Glomerular endothelial cell (primary cell): ENCODE data around the gene ABHD4. TPM values are rescaled to one million over a fixed set of nuclear protein-coding genes. Genes with fewer than 3 reads are reported as not detected.
"Not testable (repeated sequence)": the region's sequence is repeated elsewhere in the genome, so short reads cannot be mapped to it uniquely, and the experiment has no call there.

ENCODE experiments used
- DNase-seq: peaks from one replicate; pipeline ENCODE4 v3.0.0-alpha.2; 2011; ENCODE audit warnings: low read depth, low spot score; ENCODE audit errors: extremely low read depth
- total RNA-seq: library from RNA; depleted of rRNA; stranded (reverse); fragments of >200 nt; gene quantifications from 2 replicates; pipeline ENCODE4 v1.2.3, GENCODE V29; 2015

The ABHD4 gene
- total RNA-seq, 1 donor from 2014 or later = 24.8 TPM

DNA sequence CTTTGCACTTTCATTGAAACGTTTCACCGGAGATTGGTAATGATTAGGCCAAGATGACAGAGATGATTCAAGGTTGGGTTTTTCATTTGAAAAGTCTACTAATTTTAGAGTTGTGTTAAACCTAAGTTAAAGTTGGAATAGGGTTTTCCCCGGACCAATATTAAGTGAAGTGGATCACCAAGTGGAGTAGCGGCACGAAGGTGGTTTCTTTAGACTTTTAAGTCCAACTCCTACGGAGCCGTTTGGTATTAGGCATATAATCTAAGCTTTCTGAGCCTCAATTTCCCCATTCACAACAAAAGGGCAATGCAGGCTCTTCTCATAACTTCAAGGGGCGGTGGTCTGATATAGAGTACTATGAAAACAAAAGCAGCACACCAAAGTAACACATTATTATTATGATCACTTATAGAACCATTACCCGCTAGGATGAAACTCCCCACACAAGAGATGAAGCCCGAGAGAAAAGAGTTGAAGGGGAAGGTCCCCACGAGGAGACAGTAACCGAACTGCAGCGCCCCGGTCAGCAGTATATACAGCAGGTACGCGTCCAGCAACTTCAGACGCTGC is 9.5 kb upstream of the ABHD4 start:
- DNase-seq = no peak

DNA sequence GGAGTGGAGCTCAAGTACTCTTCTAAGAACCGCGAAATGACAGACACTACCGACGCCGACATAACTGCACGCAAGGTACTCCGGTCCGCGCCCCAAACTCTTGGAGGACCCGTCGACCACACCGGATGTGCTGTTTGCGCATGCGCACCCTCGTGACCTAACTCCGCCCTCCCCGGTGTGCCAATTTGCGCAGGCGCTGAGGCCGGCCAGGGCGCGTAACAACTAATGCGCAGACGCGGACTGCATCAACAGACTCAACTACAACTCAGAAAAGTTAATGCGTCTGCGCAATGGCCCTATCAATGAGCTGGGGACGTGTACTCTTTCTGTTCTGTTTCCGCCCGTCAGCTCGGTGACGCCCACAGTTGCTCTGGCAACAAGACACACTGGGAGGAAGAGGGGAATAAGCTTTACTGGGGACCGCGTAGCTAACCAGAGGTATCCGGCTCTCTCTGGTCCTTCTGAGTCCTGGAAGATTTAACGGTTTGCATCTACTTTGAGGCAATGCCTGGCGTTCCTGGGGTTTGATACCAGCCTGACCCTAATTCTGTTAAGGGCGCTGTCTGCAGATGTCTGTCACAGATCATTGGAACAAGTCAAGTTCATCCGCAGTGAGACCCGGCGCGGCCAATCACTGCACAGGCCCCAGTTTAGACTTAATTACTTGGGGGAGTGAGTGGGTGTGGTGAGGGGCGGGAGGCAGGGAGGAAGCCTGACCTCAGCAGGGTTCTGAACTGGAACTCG is 8.8 kb upstream of the ABHD4 start, which contains the start of gene DAD1:
DAD1 (minus strand) TSS at position 129 of the 744 bp plus-strand sequence; CDS start at position 62, 67 bp downstream.
- peak; percentile 99 for DNase-seq

DNA sequence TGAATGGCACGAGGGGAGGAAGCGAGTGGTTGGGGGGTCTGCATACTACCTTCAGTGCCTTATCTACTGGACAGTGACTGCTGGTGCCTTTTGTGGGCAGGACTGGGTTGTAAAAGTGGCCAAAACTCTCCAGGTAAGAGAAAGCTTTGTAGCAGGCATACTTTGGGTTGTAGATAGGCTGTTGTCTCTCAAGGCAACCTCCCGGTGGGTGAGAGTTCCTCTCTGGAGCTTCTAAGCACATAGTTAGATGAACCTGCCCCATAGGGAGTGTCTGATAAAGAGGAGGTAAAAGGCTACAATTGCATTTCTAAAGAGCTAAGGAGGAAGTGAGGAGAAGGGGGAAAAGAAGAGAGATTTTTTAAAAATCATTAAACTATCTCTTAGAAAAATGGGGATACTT is 4.9 kb upstream of the ABHD4 start:
- DNase-seq = no peak

DNA sequence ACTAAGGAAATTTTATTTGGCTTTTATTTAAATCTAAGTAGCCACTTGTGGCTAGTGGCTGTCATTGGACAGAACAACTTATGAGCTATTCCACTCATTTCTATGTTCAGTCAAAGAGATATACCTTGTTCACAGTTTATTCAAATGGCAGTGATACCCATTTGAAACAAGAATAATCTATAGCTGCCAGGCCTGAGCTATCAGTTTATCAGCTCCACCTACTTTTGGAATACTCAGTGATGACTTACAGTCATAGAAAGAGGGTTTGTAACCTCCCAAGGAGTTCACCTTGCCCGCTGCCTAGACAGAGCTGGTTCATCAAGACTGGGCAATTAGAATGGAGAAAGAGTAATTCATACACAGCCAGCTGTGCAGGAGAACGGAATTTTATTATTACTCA is 4.5 kb upstream of the ABHD4 start:
- DNase-seq = no peak

DNA sequence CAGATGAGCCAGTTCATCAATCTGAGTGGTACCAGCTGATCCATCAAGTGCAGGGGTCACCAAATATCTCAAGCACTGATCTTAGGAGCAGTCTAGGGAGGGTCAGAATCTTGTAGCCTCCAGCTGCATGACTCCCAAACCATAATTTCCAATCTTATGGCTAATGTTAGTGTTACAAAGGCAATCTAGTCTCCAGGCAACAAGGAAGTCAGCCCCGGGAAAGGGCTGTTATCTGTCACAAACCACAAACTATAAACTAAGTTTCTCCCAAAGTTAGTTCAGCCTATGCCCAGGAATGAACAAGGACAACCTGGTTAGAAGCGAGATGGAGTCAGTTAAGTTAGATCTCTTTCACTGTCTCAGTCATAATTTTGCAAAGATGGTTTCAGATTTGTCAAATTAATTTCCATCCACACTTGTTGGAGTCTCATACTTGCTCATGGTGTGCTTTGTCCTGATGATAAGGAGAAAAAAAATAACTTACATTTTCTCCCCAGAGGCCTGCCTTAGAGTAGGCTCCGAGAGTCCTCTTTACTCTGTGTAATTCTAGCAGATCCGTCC is 3.9 kb upstream of the ABHD4 start:
- no peak for DNase-seq

DNA sequence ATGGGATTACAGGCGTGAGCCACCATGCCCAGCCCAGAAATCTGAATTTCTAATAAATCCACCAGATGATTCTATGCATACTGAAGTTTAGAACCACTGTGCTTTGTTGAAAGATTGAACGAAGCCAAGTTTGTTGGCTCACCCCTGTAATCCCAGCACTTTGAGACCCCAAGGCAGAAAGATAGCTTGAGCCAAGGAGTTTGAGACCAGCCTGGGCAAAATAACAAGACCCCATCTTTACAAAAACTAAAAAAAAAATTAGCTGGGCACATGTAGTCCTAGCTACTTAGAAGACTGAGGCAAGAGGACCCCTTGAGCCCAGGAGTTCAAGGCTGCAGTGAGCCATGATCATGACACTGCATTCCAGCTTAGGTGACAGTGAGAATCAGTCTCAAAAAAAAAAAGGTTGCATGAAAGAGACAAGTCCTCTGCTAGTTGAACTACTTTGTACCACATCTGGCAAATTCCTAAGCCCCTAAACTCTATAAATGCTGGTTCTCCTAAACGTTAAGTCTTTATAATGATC is 1.7 kb upstream of the ABHD4 start:
- no peak for DNase-seq

DNA sequence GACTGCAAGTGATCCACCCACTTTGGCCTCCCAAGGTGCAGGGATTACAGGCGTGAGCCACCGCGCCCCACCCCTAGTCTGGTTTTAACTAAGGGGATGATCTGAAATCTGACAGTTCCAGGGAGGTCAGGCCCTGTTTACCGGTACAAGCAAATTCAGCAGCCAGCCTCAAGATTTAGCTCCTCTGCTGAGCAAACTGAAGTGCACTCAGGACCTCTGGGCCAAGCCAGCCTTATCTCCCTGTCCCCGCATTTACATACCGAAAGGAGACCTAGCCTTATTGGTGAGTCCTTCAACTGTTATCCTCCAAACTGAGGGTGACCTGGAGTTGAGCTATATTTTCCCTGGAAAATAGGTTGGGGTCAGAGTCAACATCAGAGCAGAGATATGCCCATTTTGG is 835 bp upstream of the ABHD4 start:
- DNase-seq = no peak

DNA sequence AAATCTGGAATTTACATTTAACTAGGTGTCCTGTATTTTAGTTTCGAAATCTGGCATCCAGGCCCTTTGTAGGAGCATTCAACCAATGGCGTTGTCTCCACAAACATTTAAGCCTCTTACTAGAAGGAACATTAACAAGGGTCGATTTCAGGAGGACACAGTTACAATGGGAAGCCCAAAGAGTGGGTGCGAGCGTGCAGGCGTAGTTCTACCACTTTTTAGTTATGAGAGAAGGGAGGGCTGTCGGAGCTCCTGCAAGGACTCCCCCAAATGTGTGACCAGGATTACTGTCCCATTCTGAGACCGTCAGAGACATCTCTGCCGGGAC is 365 bp upstream of the ABHD4 start:
- no peak for DNase-seq

DNA sequence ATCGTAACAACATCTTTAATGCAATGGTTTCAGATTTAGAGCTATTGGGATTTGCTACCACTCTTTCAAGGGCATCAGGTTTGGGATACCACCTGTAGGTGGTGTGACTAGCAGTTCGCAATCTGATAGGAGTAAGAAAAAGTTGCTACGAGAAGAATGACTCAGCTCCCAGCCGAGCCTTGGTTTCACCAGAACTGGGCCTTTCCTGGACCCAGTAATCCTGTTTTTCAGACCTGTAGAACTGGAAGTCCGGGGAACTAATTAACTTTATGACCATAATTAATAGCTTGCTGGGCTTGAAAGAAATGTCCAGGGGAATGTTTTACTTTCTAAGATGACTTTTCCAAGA is 770 bp downstream of the ABHD4 start:
- DNase-seq = no peak

DNA sequence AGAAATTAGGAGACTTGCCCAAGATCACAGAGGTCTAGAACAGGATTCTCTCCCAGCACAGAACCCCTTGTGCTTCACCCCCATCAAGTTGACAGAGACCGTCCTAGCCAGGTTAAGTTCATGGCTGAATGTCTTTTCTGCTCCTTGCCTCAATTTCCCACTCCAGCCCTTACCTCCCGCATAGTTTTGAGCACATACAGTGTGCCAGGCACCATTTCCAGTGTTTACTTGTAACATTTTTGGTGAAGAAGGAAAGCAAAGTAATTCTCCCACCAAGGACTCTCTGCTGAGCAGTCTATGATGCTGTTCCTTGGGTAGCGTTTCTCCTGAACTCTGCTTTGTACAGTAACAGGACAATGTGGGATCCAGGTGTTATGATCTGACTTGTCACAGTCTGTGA is 1.2 kb downstream of the ABHD4 start:
- DNase-seq = no peak

DNA sequence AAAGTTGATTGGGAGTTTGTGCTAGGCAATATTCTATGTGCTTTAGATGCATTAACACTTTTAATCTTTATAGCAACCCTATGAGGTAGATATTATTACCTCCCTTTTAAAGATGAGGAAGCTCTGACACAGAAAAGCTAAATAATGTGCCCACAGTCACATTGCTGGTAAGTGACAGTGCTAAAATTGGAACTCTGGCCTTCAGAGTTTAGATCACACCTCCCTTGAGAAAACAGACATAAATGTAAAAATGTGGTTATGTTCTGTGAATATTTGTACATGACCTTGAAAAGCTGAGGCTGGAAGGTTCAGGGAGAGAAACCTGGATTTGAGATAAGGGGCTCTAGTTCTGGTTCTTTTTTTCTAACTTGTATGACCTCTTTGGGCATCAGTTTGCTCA is 1.9 kb downstream of the ABHD4 start:
- no peak for DNase-seq

DNA sequence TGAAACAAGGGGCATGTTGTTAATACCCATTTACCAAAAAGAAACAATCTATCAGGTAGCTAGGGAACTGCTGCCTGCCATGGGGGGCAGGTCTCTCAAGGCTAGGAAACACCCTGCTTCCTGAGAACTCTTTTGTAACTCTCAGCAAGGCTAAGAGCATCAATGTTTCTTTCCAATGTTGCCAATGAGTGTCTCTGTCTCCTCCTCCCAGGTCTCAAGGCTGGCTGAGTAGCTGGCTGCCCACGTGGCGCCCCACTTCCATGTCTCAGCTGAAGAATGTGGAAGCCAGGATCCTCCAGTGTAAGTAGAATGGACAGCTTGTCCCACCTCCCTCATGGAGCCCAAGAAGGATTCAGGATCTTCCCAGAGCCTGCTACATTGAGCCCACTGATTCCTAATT is 3.4 kb downstream of the ABHD4 start:
- no peak for DNase-seq

DNA sequence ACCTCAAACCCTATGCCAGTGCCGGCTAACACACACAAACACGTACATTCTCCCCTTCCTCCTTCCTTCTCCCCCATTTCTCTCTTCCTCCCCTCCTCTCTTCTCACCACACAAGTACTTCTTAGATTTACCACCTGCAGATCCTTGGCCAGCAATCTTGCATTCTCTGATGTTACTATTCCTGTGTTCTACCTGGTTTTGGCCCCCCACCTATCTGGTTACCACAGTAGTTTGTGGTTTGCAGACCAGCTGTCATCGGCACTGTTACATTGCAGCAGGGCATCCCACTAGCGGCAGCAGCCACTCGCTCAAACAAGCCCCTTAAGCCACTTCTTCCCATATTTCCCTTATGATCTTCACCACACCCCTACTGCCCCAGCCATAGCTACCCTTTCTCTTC is 3.9 kb downstream of the ABHD4 start:
- DNase-seq = no peak

DNA sequence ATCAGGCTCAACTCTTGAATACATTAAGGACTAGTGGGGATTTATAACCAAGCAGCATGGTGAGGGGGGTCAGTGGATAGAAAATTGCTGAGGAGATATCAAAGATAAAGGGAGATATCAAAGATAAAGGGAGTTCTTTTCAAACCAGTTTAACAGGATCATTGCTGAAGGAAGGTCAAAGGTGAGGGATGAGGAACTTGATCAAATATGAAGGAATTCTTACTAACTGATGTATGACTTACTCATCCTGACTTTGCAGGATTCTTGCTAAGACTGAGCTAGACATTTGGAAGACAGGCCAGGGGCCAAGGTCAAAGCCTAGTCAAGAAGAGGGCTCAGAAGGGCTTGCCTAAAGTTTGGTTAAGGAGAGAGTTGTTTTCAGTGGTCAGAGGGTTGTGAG is 4.8 kb downstream of the ABHD4 start:
- DNase-seq = no peak

DNA sequence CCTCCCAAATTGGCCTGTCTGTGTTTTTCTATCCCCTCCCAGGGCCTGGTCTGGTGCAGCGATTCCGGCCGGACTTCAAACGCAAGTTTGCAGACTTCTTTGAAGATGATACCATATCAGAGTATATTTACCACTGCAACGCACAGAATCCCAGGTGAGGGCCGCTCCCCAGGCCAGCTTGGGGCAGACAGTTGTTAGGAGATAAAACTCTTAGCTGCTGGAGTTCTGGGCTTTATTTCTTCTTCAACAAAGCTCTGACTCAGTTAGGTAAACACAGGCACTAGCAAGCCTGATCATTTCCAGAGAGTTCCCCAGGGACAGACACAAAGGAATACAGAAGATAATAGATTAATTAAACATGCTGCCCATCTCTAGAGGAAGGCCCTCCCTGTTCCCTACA is 8.3 kb downstream of the ABHD4 start:
- DNase-seq = no peak

DNA sequence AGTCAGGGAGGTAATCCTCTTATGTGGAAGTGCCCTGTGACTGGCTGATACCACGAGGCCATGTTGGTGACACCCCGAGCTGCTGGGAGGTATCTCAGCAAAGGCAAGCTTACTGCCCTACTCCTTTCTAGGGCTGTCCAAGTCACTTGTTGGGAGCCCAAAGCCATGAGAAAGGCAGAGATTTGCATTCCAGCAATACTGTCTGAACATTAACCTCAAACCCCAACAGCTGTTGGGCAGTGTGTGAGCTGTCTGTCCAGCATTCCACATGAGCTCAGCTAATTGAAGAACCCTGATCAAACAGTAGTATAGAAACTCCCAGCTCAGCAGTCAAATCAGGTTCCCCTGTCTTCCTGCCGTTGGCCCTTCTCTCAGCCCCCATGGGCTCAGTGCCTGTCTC is 9.2 kb downstream of the ABHD4 start:
- DNase-seq = no peak

DNA sequence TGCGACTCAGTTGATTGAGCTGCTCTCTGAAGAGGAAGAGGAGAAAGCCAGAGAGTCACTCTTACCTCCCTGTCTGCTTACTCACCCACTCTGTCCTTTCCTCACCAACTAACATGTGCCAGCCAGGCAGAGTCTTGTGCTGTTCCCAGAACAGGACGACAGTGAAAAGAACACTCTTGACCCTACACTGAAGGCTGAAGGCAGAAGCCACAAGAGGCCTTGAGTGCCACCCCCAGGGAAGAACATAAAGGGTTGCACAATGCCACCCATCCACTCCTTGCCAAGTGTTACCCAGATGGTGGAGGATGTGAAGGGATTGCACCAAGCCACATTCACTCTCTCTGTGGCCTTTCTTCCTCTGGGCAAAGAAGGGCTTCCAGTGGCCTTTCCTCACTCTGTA is 12.8 kb downstream of the ABHD4 start:
- DNase-seq = no peak

DNA sequence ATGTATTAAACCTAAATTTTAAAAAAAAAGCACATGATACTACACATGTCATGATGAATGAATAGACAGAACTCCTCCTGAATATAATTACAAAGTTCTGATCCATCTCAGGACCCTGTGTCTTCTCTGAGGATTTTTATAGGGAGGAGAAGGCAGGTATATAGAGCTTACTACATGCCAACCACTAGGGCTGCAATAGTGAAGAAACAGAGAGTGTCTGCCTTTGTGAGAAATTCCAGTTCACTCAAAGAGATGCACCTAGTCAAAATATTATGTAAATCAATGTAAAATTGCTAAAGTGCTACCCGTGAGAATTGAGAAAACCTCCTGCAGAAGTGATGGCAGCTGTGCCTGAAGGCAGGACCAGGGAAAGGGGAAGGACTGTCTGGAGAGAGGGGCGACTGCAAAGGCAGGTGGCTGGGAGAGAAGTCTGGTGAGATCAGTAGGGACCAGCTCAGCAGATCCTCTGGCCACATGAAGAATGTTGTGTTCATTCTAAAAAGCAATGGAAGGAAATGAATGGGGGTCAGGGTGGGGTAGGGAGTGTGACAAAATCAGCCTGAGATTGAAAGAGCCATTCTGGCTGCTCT is 15.1 kb downstream of the ABHD4 start:
- no peak for DNase-seq

DNA sequence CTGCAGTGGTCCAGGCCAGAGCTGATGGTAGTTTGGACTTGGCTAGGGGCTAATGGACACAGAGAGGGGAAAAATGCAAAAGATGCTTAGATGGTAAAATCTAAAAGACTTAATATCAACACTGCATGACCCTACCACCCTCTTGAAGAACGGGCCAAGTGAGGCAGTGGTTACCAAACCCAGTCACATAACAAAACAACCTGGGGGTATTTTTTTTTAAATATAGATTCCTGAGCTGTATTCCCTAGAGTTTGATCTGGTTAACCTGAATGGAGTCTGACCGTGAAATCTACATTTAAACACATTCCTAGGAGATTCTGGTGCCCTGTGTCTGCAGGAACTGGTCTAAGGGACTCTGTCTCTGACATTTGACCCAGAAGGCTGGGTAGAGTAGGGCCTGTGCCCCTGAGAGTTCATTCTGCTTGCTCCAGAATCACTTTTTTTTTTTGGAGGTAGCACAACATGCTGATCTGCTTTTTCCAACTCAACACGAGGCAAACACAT is 15.7 kb downstream of the ABHD4 start:
- DNase-seq = no peak

DNA sequence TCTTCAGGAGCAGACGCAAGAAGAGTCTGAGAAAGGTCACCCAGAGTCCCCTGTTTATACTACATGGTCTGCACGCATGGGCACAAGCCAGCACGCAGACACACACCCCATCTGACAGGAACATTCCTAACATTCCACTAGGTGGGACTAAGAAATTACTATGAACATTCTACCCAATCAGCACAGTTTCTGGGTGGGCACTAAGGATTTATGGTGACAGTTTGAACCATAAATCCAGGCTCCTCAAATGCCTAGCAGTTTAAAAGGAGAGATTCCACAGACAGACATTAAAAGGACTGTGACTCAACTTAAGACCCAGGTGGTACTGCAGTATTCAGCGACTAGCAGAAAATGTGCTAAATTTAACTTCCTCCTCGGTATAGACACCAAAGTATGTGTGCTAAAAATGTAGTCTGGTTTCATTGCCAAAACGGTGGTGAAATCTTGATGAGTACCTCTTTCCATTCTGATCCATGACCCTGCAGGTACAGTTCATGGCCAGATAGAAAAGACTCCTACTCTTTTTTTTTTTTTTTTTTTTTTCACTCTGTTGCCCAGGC is 16.2 kb downstream of the ABHD4 start:
- peak; percentile 96 for DNase-seq

DNA sequence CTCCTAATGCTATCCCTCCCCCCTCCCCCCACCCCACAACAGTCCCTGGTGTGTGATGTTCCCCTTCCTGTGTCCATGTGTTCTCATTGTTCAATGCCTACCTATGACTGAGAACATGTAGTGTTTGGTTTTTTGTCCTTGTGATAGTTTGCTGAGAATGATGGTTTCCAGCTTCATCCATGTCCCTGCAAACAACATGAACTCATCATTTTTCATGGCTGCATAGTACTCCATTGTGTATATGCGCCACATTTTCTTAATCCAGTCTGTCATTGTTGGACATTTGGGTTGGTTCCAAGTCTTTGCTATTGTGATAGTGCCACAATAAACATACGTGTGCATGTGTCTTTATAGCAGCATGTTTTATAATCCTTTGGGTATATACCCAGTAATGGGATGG is 17.7 kb downstream of the ABHD4 start:
- not testable (repeated sequence) for DNase-seq

DNA sequence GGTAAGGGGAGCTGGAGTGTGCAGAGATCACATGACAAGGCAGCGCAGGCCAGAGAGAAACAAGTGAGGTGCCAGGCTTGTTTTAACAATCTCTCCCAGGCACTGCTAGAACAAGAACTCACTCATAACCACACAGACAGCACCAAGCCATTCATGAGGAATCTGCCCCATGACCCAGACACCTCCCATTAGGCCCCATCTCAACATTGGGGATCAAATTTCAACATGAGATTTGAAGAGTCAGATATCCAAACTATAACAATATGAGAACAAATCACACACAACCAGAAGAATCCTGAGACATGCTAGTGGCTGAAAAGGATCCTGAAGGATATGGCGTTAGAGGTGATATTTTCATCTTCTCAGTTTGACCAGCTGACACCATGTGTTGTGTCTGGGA is 24.2 kb downstream of the ABHD4 start:
- no peak for DNase-seq
